Islet precursor cell (in vitro differentiated cells): Measurements from ENCODE around the gene NINJ1.
A peak's percentile ranks its signal among the peaks of the same experiment; 100 is the strongest.
"Not testable (repeated sequence)": the region's sequence is repeated elsewhere in the genome, so short reads cannot be mapped to it uniquely, and the experiment has no call there.

Experiments used
- DNase-seq: peaks from one replicate; pipeline ENCODE4 v3.0.0-alpha.2; 2018

Gene NINJ1

DNA sequence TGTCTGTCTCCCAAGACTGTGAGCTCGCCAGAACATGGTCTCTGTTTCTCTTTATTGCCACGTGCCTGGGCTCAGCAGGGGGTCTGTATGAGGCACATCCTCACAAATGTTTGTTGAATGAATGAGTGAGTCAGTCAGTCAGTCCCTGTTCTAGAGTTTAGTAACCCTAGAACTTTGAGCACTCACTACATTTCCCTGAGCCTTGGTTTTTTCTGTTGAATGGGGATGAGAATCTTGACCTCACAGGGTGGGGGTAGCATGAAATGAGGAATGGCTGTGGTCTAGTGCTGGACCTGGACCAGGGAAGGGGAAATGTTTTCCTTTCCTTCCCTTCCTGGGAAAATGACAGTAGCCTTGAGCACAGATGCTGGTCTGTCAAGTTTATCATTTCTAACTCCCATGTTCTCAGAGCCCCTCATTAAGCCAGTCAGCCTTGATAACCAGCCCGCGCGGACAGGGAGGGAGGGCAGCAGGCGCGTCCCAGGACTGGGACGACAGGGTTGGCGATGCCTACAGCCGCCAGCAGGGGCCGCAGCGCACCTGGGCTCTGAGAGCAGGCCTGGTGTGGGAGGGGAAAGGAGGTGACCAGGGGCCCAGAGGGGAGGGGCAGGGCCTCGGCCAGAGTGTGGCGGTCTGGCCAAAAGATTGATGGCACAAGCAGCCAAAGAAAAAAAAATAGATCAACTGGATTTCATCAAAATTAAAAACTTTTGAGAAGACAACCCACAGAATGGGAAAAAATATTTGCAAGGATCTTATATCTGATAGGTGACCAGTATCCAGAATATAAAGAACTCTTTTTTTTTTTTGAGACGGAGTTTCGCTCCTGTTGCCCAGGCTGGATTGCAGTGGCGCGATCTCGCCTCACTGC lies 25.8 kb upstream of the NINJ1 start:
- DNase-seq = peak; percentile 94

DNA sequence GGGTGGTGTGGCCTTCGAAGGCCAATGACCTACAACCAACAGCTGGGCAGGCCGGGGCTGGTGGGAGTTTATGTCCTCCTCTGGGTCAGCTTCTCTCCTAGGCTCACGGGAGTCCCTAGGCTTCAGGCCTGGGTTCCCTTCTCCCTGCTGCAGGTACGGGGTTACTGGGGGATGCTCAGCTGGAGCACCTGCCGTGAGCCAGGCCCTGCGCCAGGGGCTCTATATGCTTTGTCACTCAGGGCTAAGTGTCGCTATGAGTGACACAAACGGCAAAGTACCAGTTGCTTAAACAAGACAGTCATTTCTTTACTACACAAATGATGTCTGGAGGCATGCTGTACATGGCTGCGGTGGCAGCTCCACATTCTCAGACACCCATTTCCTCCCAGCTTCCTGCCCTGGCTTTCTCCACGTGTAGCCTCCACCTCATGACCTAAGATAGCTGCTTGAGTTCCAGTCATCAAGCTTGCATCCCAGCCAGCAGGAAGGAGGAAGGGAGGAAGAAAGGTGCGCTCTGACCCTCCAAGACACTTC lies 22.5 kb upstream of the NINJ1 start:
- DNase-seq = no peak

DNA sequence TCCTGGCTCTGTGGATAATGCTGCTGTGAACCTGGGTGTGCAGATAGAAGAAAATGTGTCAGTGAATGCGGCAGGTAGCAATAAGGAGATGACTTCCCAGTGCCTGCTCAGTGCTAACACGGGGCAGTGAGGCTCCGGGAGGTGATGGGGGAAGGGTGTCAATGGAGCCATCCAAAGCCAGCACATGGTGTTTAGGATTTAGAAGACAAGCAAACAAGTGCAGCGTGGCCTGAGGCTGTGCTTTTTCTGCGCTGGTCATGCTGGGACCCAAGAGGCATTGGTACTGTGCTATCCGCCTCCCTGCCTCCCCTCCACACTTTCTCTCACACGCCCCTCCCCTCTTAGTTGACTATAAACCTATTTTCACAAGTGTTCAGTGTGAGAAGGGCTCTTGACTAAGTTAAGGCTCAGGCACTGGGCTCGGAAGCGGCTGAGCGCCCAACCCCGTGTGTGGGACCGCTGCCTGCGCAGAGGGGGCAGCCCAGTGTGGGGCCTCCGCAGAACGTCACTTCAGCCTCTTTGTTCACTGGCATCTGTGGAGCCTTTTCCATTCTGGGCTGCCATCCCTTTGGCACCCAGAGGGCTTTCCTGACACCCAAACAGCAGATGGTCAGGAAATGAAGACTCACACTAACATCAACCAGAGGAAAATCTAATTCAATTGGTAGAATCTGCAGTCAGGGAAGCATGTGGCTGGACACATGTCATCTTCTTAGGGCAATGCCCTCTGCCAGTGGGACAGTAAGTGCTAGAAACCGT lies 21.8 kb upstream of the NINJ1 start:
- DNase-seq = no peak

DNA sequence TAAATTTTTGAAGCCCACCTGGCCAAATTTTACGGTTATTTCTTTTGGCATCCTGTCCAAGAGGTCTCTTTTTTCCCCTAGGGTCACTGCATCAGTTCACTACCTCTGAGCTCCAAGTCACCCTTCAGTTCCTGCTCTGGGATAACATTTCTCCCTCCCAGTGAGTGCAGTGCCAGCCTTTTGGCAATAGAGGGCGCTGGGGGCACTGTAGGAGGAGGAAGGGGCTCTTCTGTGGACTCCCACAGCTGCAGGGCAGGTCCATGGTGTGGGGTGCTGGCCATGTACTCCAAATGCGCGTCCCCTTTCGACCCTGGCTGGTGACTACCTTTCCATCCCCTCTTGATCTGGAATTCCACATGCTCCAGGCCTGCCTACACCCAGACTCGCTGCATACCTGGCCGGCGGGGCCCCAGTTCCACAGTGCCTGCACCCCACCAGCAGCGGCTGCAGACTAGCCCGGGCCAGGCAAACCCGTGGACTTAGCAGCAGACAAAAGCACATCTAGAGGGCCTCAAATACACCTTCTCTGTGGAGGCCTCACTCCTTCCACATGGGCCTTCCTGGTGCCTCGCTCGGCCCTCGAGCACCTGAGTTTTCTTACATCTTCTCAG lies 20.3 kb upstream of the NINJ1 start:
- peak; percentile 86 for DNase-seq

DNA sequence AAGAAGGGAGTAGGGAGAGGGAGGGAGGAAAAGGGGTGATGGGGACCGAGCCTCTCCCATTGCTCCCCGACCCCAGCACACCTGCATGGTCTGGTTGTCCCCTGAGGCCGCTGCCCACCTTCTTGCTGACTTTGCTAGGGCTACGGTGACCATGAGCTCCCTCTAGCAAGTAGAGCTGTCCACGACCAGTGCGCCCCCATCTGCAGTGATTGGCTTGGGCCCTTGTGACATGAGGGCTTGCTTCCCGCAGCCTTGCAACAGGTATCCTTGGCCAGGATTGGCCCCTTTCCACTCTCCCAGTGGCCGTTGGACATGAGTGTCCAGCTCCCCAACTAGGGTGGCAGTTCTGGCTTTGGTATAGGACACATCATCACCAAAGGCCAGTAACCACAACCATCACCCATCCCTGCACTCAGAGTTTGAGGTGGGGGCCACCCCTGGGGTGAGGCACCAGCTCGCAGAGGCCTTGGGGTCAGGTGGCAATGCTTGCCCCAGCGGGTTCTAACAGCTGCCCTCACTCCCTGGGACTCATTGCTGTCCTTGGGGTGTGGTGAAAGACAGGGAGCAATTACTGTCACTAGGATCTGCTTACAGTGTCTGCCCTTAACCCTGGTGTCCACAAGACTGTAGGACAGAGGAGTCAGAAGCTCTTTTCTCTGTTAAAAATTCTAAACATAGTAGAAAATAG lies 17.2 kb upstream of the NINJ1 start:
- no peak for DNase-seq

DNA sequence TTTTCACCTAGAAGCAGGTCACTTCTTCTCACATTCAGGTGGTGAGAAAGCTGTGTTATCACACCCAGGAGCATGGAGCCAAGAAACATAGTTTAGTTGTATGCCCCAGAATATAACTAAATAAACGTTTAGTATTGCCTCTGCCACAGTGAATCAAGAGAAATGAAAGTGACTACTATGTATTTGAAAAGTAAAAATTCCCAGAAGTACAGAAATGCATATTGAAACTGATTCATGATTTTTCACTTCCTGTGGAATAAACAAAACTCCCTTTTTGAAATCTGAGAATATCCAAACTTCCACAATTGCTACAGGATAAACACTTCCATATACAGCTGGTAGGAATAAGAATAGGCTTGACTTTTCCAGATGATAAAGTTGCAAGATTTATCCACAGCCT lies 15.3 kb upstream of the NINJ1 start:
- no peak for DNase-seq

DNA sequence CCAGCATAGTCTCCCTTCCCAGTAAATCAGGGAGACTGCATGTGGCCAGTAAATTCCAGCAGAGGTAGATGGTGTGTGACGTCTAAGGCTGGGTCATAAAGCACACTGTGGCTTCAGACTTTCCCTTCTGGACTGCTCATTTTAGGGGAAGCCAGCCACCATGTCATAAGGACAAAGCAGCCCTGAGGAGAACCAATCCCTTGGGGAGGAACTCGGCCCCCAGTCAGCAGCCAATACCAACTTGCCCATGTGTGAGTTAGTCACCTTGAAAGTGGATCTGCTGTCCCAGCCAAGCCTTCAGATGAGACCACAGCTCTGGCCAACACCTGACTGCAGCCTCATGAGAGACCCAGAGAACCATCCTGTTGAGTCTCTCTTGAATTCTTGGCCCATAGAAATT lies 14.7 kb upstream of the NINJ1 start:
- peak; percentile 28 for DNase-seq

DNA sequence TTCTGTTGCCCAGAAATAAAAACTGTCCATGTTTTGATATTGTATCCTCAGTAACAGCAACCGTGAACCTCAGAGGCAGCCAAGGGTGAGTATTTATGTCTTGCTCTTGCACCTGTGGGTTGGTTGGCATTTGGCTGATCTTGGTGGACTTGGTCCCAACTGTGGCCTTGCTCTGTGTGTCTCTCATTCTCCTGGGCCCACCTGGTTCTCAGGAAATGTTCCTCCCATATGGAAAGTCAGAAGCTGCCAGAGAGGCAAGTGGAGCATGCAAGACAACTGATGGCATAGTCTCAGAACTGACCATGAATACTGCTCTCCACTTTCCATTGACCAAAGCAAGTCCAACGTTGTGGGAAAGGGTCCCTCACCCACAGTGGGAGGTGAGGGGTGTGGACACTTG lies 13.6 kb upstream of the NINJ1 start:
- no peak for DNase-seq

DNA sequence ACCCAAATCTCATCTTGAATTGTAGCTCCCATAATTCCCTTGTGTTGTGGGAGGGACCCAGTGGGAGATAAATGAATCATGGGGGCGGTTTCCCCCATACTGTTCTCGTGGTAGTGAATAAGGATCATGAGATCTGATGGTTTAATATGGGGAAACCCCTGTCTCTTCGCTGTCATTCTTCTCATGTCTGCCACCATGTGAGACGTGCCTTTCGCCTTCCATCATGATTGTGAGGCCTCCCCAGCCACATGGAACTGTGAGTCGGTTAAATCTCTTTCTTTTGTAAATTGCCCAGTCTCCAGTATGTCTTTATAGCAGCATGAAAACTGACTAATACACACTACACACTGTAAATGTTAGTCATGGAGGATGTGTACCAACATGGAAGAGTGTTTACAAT lies 12.6 kb upstream of the NINJ1 start:
- DNase-seq = not testable (repeated sequence)

DNA sequence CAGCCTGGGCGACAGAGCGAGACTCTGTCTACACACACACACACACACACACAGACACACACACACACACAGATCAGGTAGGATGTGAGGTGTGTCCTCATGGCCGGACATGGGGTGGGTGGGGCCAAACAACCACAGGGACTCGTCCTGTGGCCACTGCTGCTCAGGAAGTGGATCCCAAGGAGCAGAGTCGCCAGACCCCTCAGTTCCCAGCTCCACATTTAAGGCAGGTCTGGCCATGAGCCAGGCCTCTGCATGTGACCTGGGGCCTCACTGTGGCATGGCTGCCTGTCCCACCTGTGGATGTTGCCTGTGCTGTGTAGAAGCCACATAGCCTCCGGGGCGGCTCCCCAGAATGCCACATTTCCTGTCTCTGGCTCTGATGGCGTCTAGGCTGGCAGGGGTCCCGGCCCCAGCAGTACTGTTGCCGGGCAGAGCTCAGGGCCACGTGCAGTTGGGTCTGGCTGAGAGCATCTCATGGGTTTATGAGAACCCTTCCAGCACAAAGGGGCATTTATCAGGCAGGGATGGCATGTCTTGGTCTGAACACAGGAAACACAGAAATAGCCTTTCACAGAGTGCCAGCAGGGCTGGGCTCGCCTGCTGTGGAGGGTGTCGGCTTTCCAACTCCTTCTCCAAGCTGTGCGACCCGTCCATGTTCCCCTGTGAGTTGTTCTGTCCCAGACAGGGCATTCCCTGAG lies 9.9 kb upstream of the NINJ1 start:
- peak; percentile 53 for DNase-seq

DNA sequence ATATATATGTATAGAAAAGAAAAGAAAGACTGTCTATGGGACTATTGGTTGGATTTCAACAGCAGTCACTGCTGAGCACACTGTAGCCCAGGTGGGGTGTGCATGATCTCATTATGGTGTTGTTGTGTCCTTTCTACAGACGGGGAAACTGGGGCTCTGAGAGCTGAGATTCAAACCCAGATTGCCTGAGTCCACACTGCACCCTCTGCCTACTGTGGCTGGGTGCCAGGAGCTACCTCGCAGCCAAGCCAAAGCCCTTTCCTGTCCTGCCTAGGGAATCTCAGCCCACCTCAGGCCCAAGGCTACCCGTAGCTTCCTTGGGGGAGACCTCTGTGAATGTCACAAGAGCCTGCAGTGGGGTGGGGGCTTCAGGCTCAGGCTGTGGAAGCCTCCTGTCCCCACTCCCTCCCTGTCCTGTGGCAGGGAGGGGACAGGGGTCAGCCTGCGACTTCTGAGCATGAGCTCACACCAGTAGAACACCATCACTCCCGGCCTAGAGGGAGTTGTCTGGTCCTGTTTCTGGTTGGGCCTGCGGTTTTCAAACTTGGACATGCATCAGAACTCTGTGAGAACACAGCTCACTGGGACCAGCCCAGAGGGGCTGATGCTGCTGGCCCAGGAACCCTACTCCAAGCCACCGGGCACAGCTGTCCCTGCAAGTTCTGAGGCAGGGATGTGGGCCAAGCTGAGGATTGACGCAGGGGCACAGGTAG lies 7.9 kb upstream of the NINJ1 start:
- DNase-seq = peak; percentile 44

DNA sequence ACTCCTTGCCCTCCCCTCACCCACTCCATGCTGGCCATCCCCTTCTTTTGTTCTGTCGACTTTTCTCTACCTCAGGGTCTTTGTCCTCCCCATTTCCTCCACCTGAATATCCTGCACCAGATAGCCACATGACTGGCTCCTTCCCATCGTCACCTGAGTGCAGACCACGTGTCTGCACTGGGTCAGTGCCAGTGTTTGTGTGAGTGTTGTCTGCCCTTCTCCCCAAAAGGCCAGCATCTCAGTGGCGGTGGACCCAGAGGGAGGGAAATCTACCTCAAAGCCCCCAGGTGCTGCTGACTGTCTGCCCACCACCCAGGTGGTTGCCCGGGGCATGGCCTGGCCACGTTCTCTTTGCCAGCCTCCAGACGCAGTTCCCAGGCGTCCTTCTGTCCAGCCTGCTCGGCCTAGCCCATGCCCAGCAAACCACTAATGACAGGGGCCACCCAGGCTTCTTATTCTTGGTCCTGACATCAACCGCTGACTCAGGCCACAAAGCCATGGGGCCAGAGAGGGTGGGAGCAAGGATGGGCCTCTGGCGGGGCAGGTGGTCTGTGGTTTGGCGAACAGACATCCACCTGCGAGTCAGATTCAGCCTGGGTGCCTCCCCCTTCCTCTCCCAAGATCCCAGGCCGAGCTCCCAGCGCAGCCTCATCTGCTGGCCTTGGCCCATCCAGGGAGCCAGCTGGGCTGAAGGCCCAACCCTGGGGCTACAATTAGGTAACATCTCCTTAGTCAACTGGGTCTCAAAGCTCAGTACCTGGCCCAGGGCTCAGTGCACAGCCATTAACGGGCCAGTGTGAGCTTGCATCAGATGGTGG lies 5.5 kb upstream of the NINJ1 start:
- peak; percentile 54 for DNase-seq

DNA sequence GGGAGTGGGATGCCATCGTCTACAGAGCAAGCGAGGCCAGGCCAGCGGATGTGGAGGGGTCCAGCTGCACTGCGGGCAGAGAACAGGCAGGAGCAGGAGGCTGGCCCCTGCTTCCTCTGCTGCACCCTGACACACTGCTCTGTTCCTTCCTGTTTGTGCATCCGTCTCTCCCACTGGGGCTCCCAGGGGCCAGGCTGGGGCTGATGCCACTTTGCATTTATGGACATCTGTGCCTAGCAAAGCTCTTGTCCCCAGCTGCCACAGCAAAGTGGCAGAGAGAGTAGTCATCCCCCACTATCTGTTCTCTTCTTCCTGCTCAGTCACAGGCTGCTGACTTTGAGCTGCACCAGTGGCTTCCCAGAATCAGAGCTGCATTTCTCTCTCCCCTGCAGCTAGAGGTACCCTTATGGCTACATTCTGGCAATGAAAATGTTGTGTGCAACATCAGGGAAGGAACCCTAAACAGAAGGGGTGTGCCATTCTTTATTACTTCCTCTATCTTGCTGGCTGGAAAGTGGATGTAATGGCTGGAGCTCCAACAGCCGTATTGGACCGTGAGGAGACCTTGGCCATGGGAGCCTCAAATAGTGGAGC lies 4.2 kb upstream of the NINJ1 start:
- DNase-seq = peak; percentile 47

DNA sequence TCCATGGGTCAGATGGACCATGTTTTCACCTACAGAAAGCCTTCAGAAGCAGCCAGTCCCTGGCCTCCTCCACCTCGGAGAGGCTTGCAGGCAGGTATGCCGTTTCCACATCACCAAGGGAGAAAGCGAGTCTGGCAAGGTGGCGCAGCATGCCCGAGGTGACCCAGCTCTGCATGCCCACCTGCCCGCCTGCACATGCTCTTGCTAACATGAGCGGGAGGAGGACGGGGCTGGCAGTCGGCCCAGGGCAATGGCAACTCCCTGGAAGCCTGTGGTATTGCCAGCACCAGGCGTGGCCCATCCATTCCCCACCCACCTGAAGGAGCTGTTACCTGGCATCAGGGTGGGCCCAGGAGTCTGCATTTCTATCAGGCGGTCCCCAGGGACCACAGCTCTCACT lies 3.3 kb upstream of the NINJ1 start:
- DNase-seq = peak; percentile 45

DNA sequence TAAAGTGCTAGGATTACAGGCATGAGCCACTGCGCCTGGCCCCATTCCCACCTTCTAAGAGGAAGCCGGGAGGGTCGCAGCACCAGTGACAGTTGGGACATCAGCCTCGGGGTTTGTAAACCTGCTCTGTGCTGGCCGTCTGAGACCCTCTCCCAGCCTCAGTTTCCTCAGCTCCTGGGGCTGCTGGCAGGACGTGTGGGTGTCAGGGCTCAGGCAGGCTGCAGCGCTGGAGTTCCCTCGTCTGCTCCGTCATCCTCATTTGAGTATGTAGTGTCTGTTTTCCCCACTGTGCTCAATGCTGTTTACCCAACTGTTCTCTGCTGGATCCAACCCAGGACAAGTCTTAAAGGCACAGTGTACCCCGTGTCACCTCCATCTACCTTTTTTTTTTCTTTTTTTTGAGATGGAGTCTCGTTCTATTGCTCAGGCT lies 2.0 kb upstream of the NINJ1 start:
- DNase-seq = no peak

DNA sequence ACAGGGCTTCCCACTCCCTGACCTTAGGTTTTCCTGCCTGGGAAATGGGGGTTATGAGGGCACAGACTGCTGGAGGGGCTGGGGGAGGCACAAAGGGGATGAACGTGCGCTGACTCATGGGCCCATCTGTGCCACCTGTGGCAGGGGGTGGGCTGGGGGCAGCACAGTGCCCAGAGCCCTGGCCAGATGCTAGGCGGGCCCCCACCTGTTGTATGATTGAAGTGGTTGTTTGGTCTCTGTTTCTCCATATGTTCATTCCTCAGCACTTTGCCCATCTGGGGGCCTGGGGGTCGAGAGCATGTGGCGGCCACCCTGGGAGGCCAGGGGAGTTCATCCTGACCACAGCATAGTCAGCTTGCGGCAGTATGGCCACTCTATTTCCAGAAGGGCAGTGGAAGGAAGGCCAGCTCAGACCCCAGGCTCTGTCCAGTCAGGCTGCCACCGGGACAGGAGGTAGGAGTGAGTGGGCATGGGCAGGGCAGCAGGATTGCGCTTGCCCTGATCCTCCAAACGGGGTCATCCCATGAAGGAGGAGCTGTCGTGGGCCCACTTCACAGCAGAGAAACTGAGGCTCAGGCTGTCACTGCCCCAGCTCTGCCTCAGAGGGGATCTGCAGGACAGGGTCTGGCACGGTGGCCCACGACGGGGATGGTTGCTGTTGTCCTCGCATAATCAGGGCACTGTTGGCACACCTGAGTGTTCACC lies 841 bp upstream of the NINJ1 start:
- peak; percentile 48 for DNase-seq

DNA sequence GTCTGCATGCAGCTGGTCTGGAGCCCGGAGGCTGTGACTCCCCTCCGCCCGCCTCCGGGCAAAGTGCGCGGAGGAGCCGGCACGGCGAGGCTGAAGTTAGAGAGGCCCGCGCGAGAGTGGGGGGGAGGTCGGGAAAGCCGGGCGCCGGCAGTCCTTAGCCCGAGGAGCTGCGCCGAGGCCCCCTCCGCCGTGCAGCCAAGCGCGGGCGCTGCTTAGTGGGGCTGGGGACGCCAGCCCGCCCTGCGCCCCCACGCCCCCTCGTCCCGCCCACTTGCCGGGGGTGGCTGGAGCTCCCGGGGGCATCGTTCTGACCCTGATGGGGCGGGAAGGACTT lies 403 bp downstream of the NINJ1 start:
- DNase-seq = peak; percentile 83

DNA sequence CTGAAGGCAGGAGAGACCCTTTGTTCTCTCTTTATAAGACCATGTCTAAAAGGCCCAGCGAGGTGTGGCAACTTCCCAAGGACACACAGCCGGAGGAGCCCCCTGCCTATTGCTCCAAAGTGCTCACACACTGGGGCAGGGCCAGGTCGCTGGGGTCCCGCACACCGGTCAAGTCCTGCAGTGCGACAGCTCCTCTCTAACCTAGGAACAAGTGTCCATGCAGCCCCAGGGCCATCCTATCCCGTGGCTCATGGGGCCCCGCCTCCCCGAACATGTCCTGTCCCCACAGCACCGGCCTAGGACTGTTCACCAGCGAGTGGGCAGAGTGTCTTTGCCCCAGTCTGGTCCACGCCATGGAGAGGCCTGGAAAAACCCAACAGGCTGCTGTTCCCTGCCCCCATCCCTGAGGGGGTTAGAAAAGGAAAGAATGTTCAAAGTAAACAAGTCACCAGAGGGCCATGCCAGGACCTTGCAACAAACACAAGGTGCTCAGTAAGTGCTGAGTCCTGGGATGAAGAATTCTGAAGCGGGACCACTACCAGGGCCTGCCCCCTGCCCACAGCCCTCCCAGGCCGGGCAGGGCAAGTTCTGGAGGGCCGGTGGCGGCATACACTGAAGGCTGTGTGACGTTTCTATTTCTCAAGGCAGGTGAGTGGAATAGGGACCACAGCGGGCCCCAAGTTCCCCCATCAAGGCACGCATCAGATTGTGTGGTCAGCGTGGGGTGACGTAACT lies 938 bp downstream of the NINJ1 start:
- DNase-seq = peak; percentile 73
